H9 (cell line): ENCODE measurements around the gene PTGIR. TPM values are rescaled to one million over a fixed set of nuclear protein-coding genes. Genes with fewer than 3 reads are reported as not detected.

Experiments
- DNase-seq: peaks from one replicate; pipeline ENCODE4 v3.0.0-alpha.2; 2017
- H2AFZ ChIP-seq: one replicate; pipeline ENCODE4 v1.6.1; 2013; ENCODE audit warnings: mild to moderate bottlenecking, low read length, control low read depth, moderate library complexity
- H2AK5ac ChIP-seq: 2 replicates; pipeline ENCODE4 v1.6.1; 2013; ENCODE audit warnings: low read length, control low read depth, mixed read lengths; ENCODE audit not compliant: insufficient read length
- H2BK120ac ChIP-seq: one replicate; pipeline ENCODE4 v1.6.1; 2013; ENCODE audit warnings: low read depth, mild to moderate bottlenecking, low read length, control low read depth, inconsistent platforms; ENCODE audit not compliant: poor library complexity, severe bottlenecking
- H2BK12ac ChIP-seq: 2 replicates; pipeline ENCODE4 v1.6.1; 2013; ENCODE audit warnings: low read length, control low read depth, mixed read lengths, low read depth; ENCODE audit not compliant: insufficient read length
- H2BK15ac ChIP-seq: 2 replicates; pipeline ENCODE4 v1.6.1; 2013; ENCODE audit warnings: low read depth, low read length, control low read depth
- H2BK20ac ChIP-seq: one replicate; pipeline ENCODE4 v1.6.1; 2013; ENCODE audit warnings: low read depth, mild to moderate bottlenecking, low read length, control low read depth, inconsistent platforms; ENCODE audit not compliant: poor library complexity, severe bottlenecking
- H2BK5ac ChIP-seq: 2 replicates; pipeline ENCODE4 v1.6.1; 2013; ENCODE audit warnings: low read length, control low read depth, mixed read lengths; ENCODE audit not compliant: insufficient read length
- H3K14ac ChIP-seq: 2 replicates; pipeline ENCODE4 v1.6.1; 2013; ENCODE audit warnings: low read length, control low read depth; ENCODE audit not compliant: insufficient read depth
- H3K18ac ChIP-seq: 2 replicates; pipeline ENCODE4 v1.6.1; 2013; ENCODE audit warnings: low read depth, mild to moderate bottlenecking, mixed read lengths, low read length, control low read depth; ENCODE audit not compliant: insufficient read length
- H3K23ac ChIP-seq: 2 replicates; pipeline ENCODE4 v1.6.1; 2013; ENCODE audit warnings: low read length, control low read depth, mixed read lengths, low read depth; ENCODE audit not compliant: insufficient read length
- H3K23me2 ChIP-seq: 2 replicates; pipeline ENCODE4 v1.6.1; 2013; ENCODE audit warnings: low read depth, mild to moderate bottlenecking, mixed read lengths, low read length, control low read depth; ENCODE audit not compliant: insufficient read length, poor library complexity, severe bottlenecking
- H3K27ac ChIP-seq: 2 replicates; pipeline ENCODE4 v1.5.1; 2013; ENCODE audit warnings: low read length, control low read depth, mixed read lengths, low read depth; ENCODE audit not compliant: insufficient read length
- H3K27me3 ChIP-seq: 2 replicates; pipeline ENCODE4 v1.6.1; 2013; ENCODE audit warnings: low read length, control low read depth, inconsistent platforms; ENCODE audit not compliant: insufficient read depth
- H3K4ac ChIP-seq: 2 replicates; pipeline ENCODE4 v1.6.1; 2013; ENCODE audit warnings: low read depth, mild to moderate bottlenecking, control low read depth, inconsistent platforms, low read length, moderate library complexity
- H3K4me1 ChIP-seq: 2 replicates; pipeline ENCODE4 v1.6.1; 2013; ENCODE audit warnings: low read length, control low read depth, inconsistent platforms; ENCODE audit not compliant: insufficient read depth
- H3K4me2 ChIP-seq: 2 replicates; pipeline ENCODE4 v1.6.1; 2013; ENCODE audit warnings: low read length, control low read depth, mixed read lengths; ENCODE audit not compliant: insufficient read length, insufficient read depth
- H3K56ac ChIP-seq: 2 replicates; pipeline ENCODE4 v1.6.1; 2013; ENCODE audit warnings: low read depth, mild to moderate bottlenecking, mixed read lengths, low read length, control low read depth; ENCODE audit not compliant: insufficient read length
- H3K79me1 ChIP-seq: 2 replicates; pipeline ENCODE4 v1.6.1; 2013; ENCODE audit warnings: low read depth, mild to moderate bottlenecking, moderate library complexity, low read length, control low read depth, inconsistent platforms; ENCODE audit not compliant: insufficient read depth, poor library complexity, severe bottlenecking
- H3K79me2 ChIP-seq: 2 replicates; pipeline ENCODE4 v1.6.1; 2013; ENCODE audit warnings: low read length, control low read depth, inconsistent platforms; ENCODE audit not compliant: insufficient read depth
- H3K9ac ChIP-seq: 2 replicates; pipeline ENCODE4 v1.6.1; 2013; ENCODE audit warnings: low read length, control low read depth, mixed read lengths; ENCODE audit not compliant: insufficient read length; ENCODE audit errors: extremely low read depth
- H3K9me3 ChIP-seq: one replicate; pipeline ENCODE4 v1.6.1; 2013; ENCODE audit warnings: low read depth, low read length, inconsistent platforms; ENCODE audit not compliant: control insufficient read depth
- H3T11ph ChIP-seq: one replicate; pipeline ENCODE4 v1.6.1; 2013; ENCODE audit warnings: mild to moderate bottlenecking, low read length, control low read depth, inconsistent platforms
- H4K20me1 ChIP-seq: one replicate; pipeline ENCODE4 v1.6.1; 2013; ENCODE audit not compliant: control insufficient read depth, insufficient read length, insufficient read depth
- H4K5ac ChIP-seq: 2 replicates; pipeline ENCODE4 v1.6.1; 2013; ENCODE audit warnings: low read depth, mild to moderate bottlenecking, mixed read lengths, low read length, control low read depth; ENCODE audit not compliant: insufficient read length
- H4K8ac ChIP-seq: replicated peaks from 2 replicates; pipeline ENCODE4 v1.6.1; 2013; ENCODE audit warnings: low read length, control low read depth, mixed read lengths, low read depth; ENCODE audit not compliant: insufficient read length
- H4K91ac ChIP-seq: 2 replicates; pipeline ENCODE4 v1.6.1; 2013; ENCODE audit warnings: low read depth, mild to moderate bottlenecking, moderate library complexity, mixed read lengths, low read length, control low read depth; ENCODE audit not compliant: insufficient read length
- H3K27ac Mint-ChIP-seq, 3 experiments: 2 replicates in 2 of 3; 3 replicates in 1 of 3; pipeline ENCODE4 v1.8.0; 2020 to 2021; ENCODE audit warnings: mixed read lengths in 3 of 3, mild to moderate bottlenecking in 1 of 3, moderate library complexity in 1 of 3
- H3K27me3 Mint-ChIP-seq: 2 replicates; pipeline ENCODE4 v1.8.0; 2021; ENCODE audit warnings: low read depth, mild to moderate bottlenecking, moderate library complexity, mixed read lengths
- H3K36me3 Mint-ChIP-seq, 3 experiments: 2 replicates in 2 of 3; 3 replicates in 1 of 3; pipeline ENCODE4 v1.8.0; 2020 to 2021; ENCODE audit warnings: low read depth in 3 of 3, mixed read lengths in 3 of 3; ENCODE audit not compliant: insufficient read depth in 1 of 3
- H3K4me1 Mint-ChIP-seq, 2 experiments: 2 replicates each; pipeline ENCODE4 v1.8.0; 2020; ENCODE audit warnings: mixed read lengths in 2 of 2
- H3K4me3 Mint-ChIP-seq, 2 experiments: 2 replicates in 1 of 2; 3 replicates in 1 of 2; pipeline ENCODE4 v1.8.0; 2020 to 2021; ENCODE audit warnings: mild to moderate bottlenecking in 2 of 2, mixed read lengths in 2 of 2, moderate library complexity in 1 of 2
- H3K9me3 Mint-ChIP-seq, 2 experiments: 2 replicates in 1 of 2; 3 replicates in 1 of 2; pipeline ENCODE4 v1.8.0; 2020; ENCODE audit warnings: mild to moderate bottlenecking in 2 of 2, mixed read lengths in 2 of 2, moderate library complexity in 1 of 2
- CTCF ChIP-seq: fragments of 200-600 bp; sonication (generic); conservative IDR thresholded peaks from 3 replicates; pipeline ENCODE4 v1.8.0; 2021; ENCODE audit warnings: antibody characterized with exemption, mild to moderate bottlenecking
- WGBS: extraction: QIAGEN DNeasy Blood & Tissue Kit; methylation state at CpG from one replicate; pipeline ENCODE4 v1.1.7; 2013; ENCODE audit warnings: missing lambda C conversion rate, low lambda C conversion rate, mixed read lengths; ENCODE audit not compliant: insufficient read length; ENCODE audit errors: extremely low coverage; 5-methylcytosine and 5-hydroxymethylcytosine counted together
- total RNA-seq: library from RNA; stranded (reverse); gene quantifications from 2 replicates; pipeline ENCODE4 v1.2.1, GENCODE V29; 2021

The PTGIR gene
- total RNA-seq, 1 experiment from 2014 or later = not detected

GRCh38 chr19:46620267-46620666 lies 4.6 kb downstream of the PTGIR start:
- no peak overlapping the region for H3K9ac ChIP-seq
- H3K4ac ChIP-seq = no peak overlapping the region
- no peak overlapping the region for H3K56ac ChIP-seq
- no peak for DNase-seq
- no peaks in the 10 kb centered on the region for H3K9me3 ChIP-seq
- no peaks in the 10 kb centered on the region for H3K27me3 ChIP-seq
- no peak overlapping the region for H2BK20ac ChIP-seq
- H2AFZ ChIP-seq = no peak overlapping the region
- no peaks in the 10 kb centered on the region for H3K79me2 ChIP-seq
- no peak overlapping the region for H2BK5ac ChIP-seq
- H3K18ac ChIP-seq = no peak overlapping the region
- H3K27ac Mint-ChIP-seq = no peak overlapping the region; a peak in 1 of 7 replicates
- H3K79me1 ChIP-seq = no peaks in the 10 kb centered on the region
- no peak overlapping the region for H3K27ac ChIP-seq
- H2AK5ac ChIP-seq = no peak overlapping the region
- H3K27me3 Mint-ChIP-seq = peaks cover 11% of the 10 kb centered on the region
- no peaks in the 10 kb centered on the region; a peak in 1 of 5 replicates for H3K9me3 Mint-ChIP-seq
- H4K8ac ChIP-seq = no peak overlapping the region
- no peak overlapping the region for H3K14ac ChIP-seq
- H3K36me3 Mint-ChIP-seq = no peaks in the 10 kb centered on the region
- H3T11ph ChIP-seq = no peak overlapping the region
- H3K23me2 ChIP-seq = no peaks in the 10 kb centered on the region
- H2BK120ac ChIP-seq = no peak overlapping the region
- H2BK12ac ChIP-seq = no peak overlapping the region
- no peak overlapping the region for H3K23ac ChIP-seq
- H3K4me1 Mint-ChIP-seq = peaks cover 9 to 27% of the 10 kb centered on the region in 2 experiments
- no peak overlapping the region for H3K4me3 Mint-ChIP-seq
- no CpG with 5 or more reads among the region's 3 CpGs for WGBS
- no peak for TF ChIP-seq CTCF
- no peak overlapping the region for H4K5ac ChIP-seq
- no peak overlapping the region for H2BK15ac ChIP-seq
- no peaks in the 10 kb centered on the region for H4K20me1 ChIP-seq
- no peak overlapping the region for H4K91ac ChIP-seq
- no peak overlapping the region for H3K4me2 ChIP-seq
- H3K4me1 ChIP-seq = no peaks in the 10 kb centered on the region; the same call in 1 of the 2 replicates
